Activated CD4-positive, alpha-beta T cell treated with anti-CD3 and anti-CD28 coated beads, Interleukin-2, amount 50 U/mL, for 48 hours (primary cell): Measurements from ENCODE around the gene F7.

Experiments used
- DNase-seq, 2 experiments: peaks; one replicate each; pipeline ENCODE4 v3.0.0-alpha.2; 2020

F7 gene

GRCh38 chr13:113119822-113120189 is 14.2 kb downstream of the F7 start:
- no peak for DNase-seq

- no peak for DNase-seq
Measured at GRCh38 chr13:113120300-113121182, 14.9 kb downstream of the F7 start.

GRCh38 chr13:113121183-113121927 is 15.8 kb downstream of the F7 start:
- DNase-seq: no peak

- DNase-seq: no peak
Measured at GRCh38 chr13:113121928-113122471, 16.4 kb downstream of the F7 start.

- DNase-seq: no peak
Measured at GRCh38 chr13:113122550-113123225, 17.1 kb downstream of the F7 start, which contains the start of gene F10. TSS of gene F10 (plus strand) at chr13:113122799. CDS start at chr13:113122856, 57 bp downstream.

GRCh38 chr13:113123226-113124201 is 17.9 kb downstream of the F7 start:
- no peak for DNase-seq

- no peak for DNase-seq
Measured at GRCh38 chr13:113124211-113124970, 18.8 kb downstream of the F7 start.

GRCh38 chr13:113125506-113126264 is 20.1 kb downstream of the F7 start:
- DNase-seq: no peak

GRCh38 chr13:113126265-113127150 is 20.9 kb downstream of the F7 start:
- no peak for DNase-seq

- no peak for DNase-seq
Measured at GRCh38 chr13:113129480-113129879, 23.9 kb downstream of the F7 start.

- DNase-seq: peak; percentile 49 to 56
Measured at GRCh38 chr13:113129921-113130750, 24.5 kb downstream of the F7 start.

GRCh38 chr13:113135281-113135760 is 29.7 kb downstream of the F7 start:
- no peak for DNase-seq

GRCh38 chr13:113137691-113138298 is 32.2 kb downstream of the F7 start:
- no peak for DNase-seq

GRCh38 chr13:113138792-113139551 is 33.4 kb downstream of the F7 start:
- DNase-seq: no peak

GRCh38 chr13:113139577-113139976 is 34.0 kb downstream of the F7 start:
- no peak for DNase-seq

- DNase-seq: no peak
Measured at GRCh38 chr13:113140677-113141600, 35.3 kb downstream of the F7 start.
